Hepatic stellate cell (primary cell): ENCODE measurements around the gene VDR.
"Not testable (repeated sequence)": the region's sequence is repeated elsewhere in the genome, so short reads cannot be mapped to it uniquely, and the experiment has no call there.

Source experiments
- DNase-seq: peaks from one replicate; pipeline ENCODE4 v3.0.0; 2011; ENCODE audit warnings: low spot score

Gene VDR

GRCh38 chr12:47812797-47813510 lies 91.8 kb downstream of the VDR start:
- peak; percentile 95 for DNase-seq

GRCh38 chr12:47811581-47812484 lies 93.0 kb downstream of the VDR start:
- DNase-seq = peak; percentile 68

- no peak for DNase-seq
Observed at GRCh38 chr12:47811072-47811396, 93.8 kb downstream of the VDR start.

- DNase-seq = not testable (repeated sequence)
Observed at GRCh38 chr12:47809518-47809917, 95.3 kb downstream of the VDR start.

- no peak for DNase-seq
Observed at GRCh38 chr12:47808574-47809365, 96.0 kb downstream of the VDR start.

- peak; percentile 44 for DNase-seq
Observed at GRCh38 chr12:47808050-47808449, 96.7 kb downstream of the VDR start.

- no peak for DNase-seq
Observed at GRCh38 chr12:47807338-47807737, 97.5 kb downstream of the VDR start.

GRCh38 chr12:47805417-47805816 lies 99.4 kb downstream of the VDR start:
- DNase-seq = peak; percentile 62

GRCh38 chr12:47804171-47804570 lies 100.6 kb downstream of the VDR start:
- DNase-seq = no peak

- DNase-seq = no peak
Observed at GRCh38 chr12:47803191-47803875, 101.5 kb downstream of the VDR start.

GRCh38 chr12:47802312-47802711 lies 102.5 kb downstream of the VDR start:
- DNase-seq = no peak

- no peak for DNase-seq
Observed at GRCh38 chr12:47801904-47802246, 102.9 kb downstream of the VDR start.

GRCh38 chr12:47801170-47801903 lies 103.5 kb downstream of the VDR start:
- DNase-seq = no peak

GRCh38 chr12:47800582-47800981 lies 104.2 kb downstream of the VDR start:
- DNase-seq = no peak

GRCh38 chr12:47799357-47799955 lies 105.3 kb downstream of the VDR start:
- no peak for DNase-seq

- DNase-seq = no peak
Observed at GRCh38 chr12:47798382-47798948, 106.3 kb downstream of the VDR start.

- DNase-seq = no peak
Observed at GRCh38 chr12:47797441-47797840, 107.4 kb downstream of the VDR start.

- no peak for DNase-seq
Observed at GRCh38 chr12:47795814-47796411, 108.9 kb downstream of the VDR start.

- no peak for DNase-seq
Observed at GRCh38 chr12:47795121-47795813, 109.5 kb downstream of the VDR start.

- DNase-seq = no peak
Observed at GRCh38 chr12:47794679-47795078, 110.1 kb downstream of the VDR start.
